Activated CD8-positive, alpha-beta T cell treated with anti-CD3 and anti-CD28 coated beads for 36 hours (primary cell): ENCODE measurements around the gene DNAJC18. TPM values are rescaled to one million over a fixed set of nuclear protein-coding genes. Genes with fewer than 3 reads are reported as not detected.
A peak's percentile ranks its signal among the peaks of the same experiment; 100 is the strongest.
"Not testable (repeated sequence)": the region's sequence is repeated elsewhere in the genome, so short reads cannot be mapped to it uniquely, and the experiment has no call there.

Experiments
- ATAC-seq: fragments of 200-7000 bp; cut with Tn5 transposase; one replicate; pipeline ENCODE4 v1.10.0; 2021; ENCODE audit warnings: mild to moderate bottlenecking, moderate library complexity
- CTCF ChIA-PET: fragments of 350-600 bp; sonication (Branson Sonifier 250); formaldehyde crosslinking; loops from one replicate; lab custom pipeline; 2021; ENCODE audit warnings: antibody characterized with exemption; lab: Charles Lee
- POLR2A ChIA-PET: fragments of 350-600 bp; sonication (Branson Sonifier 250); formaldehyde crosslinking; loops from one replicate; lab custom pipeline; 2021; ENCODE audit warnings: antibody characterized with exemption; lab: Charles Lee
- DNase-seq: peaks from one replicate; pipeline ENCODE4 v3.0.0-alpha.2; 2020
- H3K27ac Mint-ChIP-seq: one replicate; pipeline ENCODE4 v1.8.0; 2021; ENCODE audit warnings: mild to moderate bottlenecking, mixed read lengths
- H3K27me3 Mint-ChIP-seq: one replicate; pipeline ENCODE4 v1.8.0; 2021; ENCODE audit warnings: mixed read lengths
- H3K36me3 Mint-ChIP-seq: one replicate; pipeline ENCODE4 v1.8.0; 2021; ENCODE audit warnings: low read depth, mixed read lengths
- H3K4me1 Mint-ChIP-seq: one replicate; pipeline ENCODE4 v1.8.0; 2021; ENCODE audit warnings: low read depth, mixed read lengths
- H3K4me3 Mint-ChIP-seq: one replicate; pipeline ENCODE4 v1.8.0; 2021; ENCODE audit warnings: mild to moderate bottlenecking, moderate library complexity, mixed read lengths
- H3K9me3 Mint-ChIP-seq: one replicate; pipeline ENCODE4 v1.8.0; 2021; ENCODE audit warnings: mixed read lengths
- CTCF ChIP-seq: fragments of 200-600 bp; IDR thresholded peaks from one replicate; pipeline ENCODE4 v1.8.0; 2022; ENCODE audit warnings: antibody characterized with exemption, mild to moderate bottlenecking
- intact Hi-C: fragments of 100-400 bp; cut with micrococcal nuclease; formaldehyde crosslinking; loops from one replicate; pipeline ENCODE4 v1.10.0; 2022
- total RNA-seq, 2 experiments: library from RNA; stranded (reverse); gene quantifications; one replicate each; pipeline ENCODE4 v1.2.3, GENCODE V29; 2021

DNAJC18 gene
- total RNA-seq: 10 to 100 TPM; 24.9 to 27.5 TPM

GRCh38 chr5:139439013-139439903 lies at the start of gene DNAJC18:
Gene DNAJC18 (minus strand): TSS chr5:139439525. CDS start chr5:139439445, 80 bp downstream.
- intact Hi-C loops: no loop called here
- H3K4me1 Mint-ChIP-seq: peaks cover 42% of the 10 kb centered on the region

GRCh38 chr5:139488260-139488659 lies 48.9 kb upstream of the DNAJC18 start:
- H3K36me3 Mint-ChIP-seq: no peaks in the 10 kb centered on the region
- H3K9me3 Mint-ChIP-seq: no peaks in the 10 kb centered on the region
- DNase-seq: no peak
- intact Hi-C loops: no loop called here
- H3K27ac Mint-ChIP-seq: peak overlapping the region; percentile 25
- H3K27me3 Mint-ChIP-seq: no peaks in the 10 kb centered on the region
- H3K4me3 Mint-ChIP-seq: no peak overlapping the region
- TF ChIP-seq CTCF: no peak
- ChIA-PET CTCF (interaction anchor here (3.0 kb wide), 1 partner anchor 66 kb away, joined by 11 read pairs; no protein-coding TSS in a partner anchor), POLR2A (no interaction called here)
- no peak for ATAC-seq
- H3K4me1 Mint-ChIP-seq: peaks cover 16% of the 10 kb centered on the region

More at GRCh38 chr5:139439013-139439903, at the start of gene DNAJC18:
- no peaks in the 10 kb centered on the region for H3K27me3 Mint-ChIP-seq
- no peaks in the 10 kb centered on the region for H3K9me3 Mint-ChIP-seq
- TF ChIP-seq CTCF: no peak
- H3K4me3 Mint-ChIP-seq: peak within 1 kb of the TSS; percentile 91
- ChIA-PET POLR2A (interaction anchor here (0.6 to 1.4 kb wide), 9 partner anchors 9 to 306 kb away, joined by 3 to 5 read pairs (median 3); partner anchors contain the start of gene SPATA24), CTCF (interaction anchor here (0.7 to 1.9 kb wide), 8 partner anchors 17 to 124 kb away, joined by 3 to 11 read pairs (median 3); partner anchors contain the start of gene STING1)
- DNase-seq (peak; percentile 98), ATAC-seq (peak; percentile 91)
- peak within 1 kb of the TSS; percentile 96 for H3K27ac Mint-ChIP-seq
- peaks cover 15% of the 10 kb centered on the region for H3K36me3 Mint-ChIP-seq

- H3K27me3 Mint-ChIP-seq: no peaks in the 10 kb centered on the region
- H3K9me3 Mint-ChIP-seq: no peaks in the 10 kb centered on the region
- no peak overlapping the region for H3K4me3 Mint-ChIP-seq
- intact Hi-C loops: no loop called here
- no peaks in the 10 kb centered on the region for H3K36me3 Mint-ChIP-seq
- H3K27ac Mint-ChIP-seq: no peak overlapping the region
- H3K4me1 Mint-ChIP-seq: peaks cover 21% of the 10 kb centered on the region
- POLR2A ChIA-PET: interaction anchor here (0.7 to 1.0 kb wide), 2 partner anchors 15 to 26 kb away, joined by 3 read pairs; no protein-coding TSS in a partner anchor
- CTCF ChIA-PET: no interaction called here
- DNase-seq (no peak), ATAC-seq (no peak)
- no peak for TF ChIP-seq CTCF
Observed at GRCh38 chr5:139486201-139486600, 46.9 kb upstream of the DNAJC18 start.

GRCh38 chr5:139482890-139483208 lies 43.5 kb upstream of the DNAJC18 start:
- H3K4me3 Mint-ChIP-seq: peak overlapping the region; percentile 80
- H3K4me1 Mint-ChIP-seq: peaks cover 34% of the 10 kb centered on the region
- ATAC-seq, intact Hi-C loops, H3K27me3 Mint-ChIP-seq, DNase-seq, H3K9me3 Mint-ChIP-seq: not testable (repeated sequence)
- H3K27ac Mint-ChIP-seq: peak overlapping the region; percentile 91
- H3K36me3 Mint-ChIP-seq: peaks cover 10% of the 10 kb centered on the region
- ChIA-PET POLR2A (interaction anchor here (0.9 to 3.8 kb wide), 15 partner anchors 9 to 116 kb away, joined by 3 to 21 read pairs (median 4); partner anchors contain the start of genes ECSCR, SMIM33 and UBE2D2), CTCF (interaction anchor here (1.1 to 4.6 kb wide), 9 partner anchors 30 to 153 kb away, joined by 3 to 31 read pairs (median 6); partner anchors contain the start of gene DNAJC18)

- H3K4me3 Mint-ChIP-seq: peak within 1 kb of the TSS; percentile 80
- H3K27ac Mint-ChIP-seq: peak within 1 kb of the TSS; percentile 91
- peaks cover 10% of the 10 kb centered on the region for H3K36me3 Mint-ChIP-seq
- DNase-seq (peak; percentile 77), ATAC-seq (peak; percentile 80)
- H3K4me1 Mint-ChIP-seq: peaks cover 34% of the 10 kb centered on the region
- H3K9me3 Mint-ChIP-seq: no peaks in the 10 kb centered on the region
- intact Hi-C loops: no loop called here
- TF ChIP-seq CTCF: no peak
- no peaks in the 10 kb centered on the region for H3K27me3 Mint-ChIP-seq
- POLR2A ChIA-PET: interaction anchor here (0.9 to 3.8 kb wide), 21 partner anchors 8 to 116 kb away, joined by 3 to 21 read pairs (median 4); partner anchors contain the start of genes DNAJC18, ECSCR, SMIM33 and UBE2D2
- CTCF ChIA-PET: interaction anchor here (1.0 to 4.6 kb wide), 16 partner anchors 9 to 154 kb away, joined by 3 to 31 read pairs (median 4); partner anchors contain the start of gene DNAJC18
Observed at GRCh38 chr5:139482050-139482889, 42.9 kb upstream of the DNAJC18 start, which contains the start of gene STING1. Gene STING1 (minus strand): TSS chr5:139482758. CDS start chr5:139481704, 1,054 bp downstream.
